Fibroblast of peridontal ligament (primary cell): Measurements from ENCODE around the gene EML6.
"Not testable (repeated sequence)": the region's sequence is repeated elsewhere in the genome, so short reads cannot be mapped to it uniquely, and the experiment has no call there.

Experiments used
- DNase-seq: peaks from one replicate; pipeline ENCODE4 v3.0.0-alpha.2; 2010; ENCODE audit errors: extremely low read depth

EML6 gene

GRCh38 chr2:54845094-54845493 is 121.6 kb downstream of the EML6 start:
- no peak for DNase-seq

DNA sequence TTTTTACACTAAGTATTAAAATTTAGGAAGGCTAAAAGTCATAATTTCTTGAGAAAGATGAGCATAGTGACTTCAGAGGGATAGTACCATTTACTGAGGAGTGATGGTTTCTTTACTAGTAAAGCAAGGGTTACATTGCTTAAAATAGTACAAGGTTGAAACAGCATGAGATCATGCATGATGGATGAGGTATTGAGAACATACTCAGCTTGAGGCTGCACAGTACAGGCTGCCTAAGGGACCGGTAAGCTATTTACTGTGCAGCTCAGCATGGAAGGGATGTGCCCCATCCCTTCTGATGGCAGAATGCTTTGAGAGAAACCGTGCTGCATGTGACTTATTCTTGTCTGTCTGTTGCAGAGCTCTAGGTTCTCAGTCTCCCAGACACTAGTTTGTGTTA is 122.1 kb downstream of the EML6 start:
- DNase-seq = no peak

- DNase-seq = no peak
Observed at GRCh38 chr2:54850171-54851122, 127.0 kb downstream of the EML6 start.

- DNase-seq = peak; percentile 89
Observed at GRCh38 chr2:54853616-54854310, 130.3 kb downstream of the EML6 start.

- DNase-seq = no peak
Observed at GRCh38 chr2:54855434-54855833, 132.0 kb downstream of the EML6 start.

DNA sequence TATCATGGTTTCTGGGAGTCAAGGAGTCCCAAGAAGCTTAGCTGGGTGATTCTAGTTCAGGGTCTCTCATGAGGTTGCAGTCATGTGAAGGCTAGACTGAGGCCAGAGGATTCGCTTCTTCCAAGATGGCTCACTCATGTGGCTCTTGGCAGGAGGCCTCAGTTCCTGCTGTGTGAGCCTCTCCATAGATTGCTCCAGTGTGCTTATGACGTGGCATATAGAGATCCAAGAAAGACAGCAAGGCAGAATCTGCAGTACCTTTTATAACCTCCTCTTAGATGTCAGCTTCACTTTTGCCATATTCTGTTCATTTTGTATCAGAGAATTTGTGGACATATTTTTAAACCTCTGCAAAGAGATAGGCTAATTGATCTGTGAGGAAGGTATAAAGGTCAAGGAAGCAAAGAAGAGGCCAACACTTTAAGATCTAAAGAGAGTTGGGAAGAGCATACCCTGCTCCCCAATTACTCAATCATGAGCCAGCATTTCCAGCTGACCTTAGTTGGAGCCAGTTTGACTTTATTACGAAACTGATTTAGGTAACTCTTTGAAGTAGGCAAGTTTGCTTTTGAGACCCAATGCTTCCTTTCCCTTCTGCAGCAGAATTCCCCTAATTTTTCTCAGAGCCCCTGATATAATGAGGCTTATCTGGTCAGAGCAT is 134.7 kb downstream of the EML6 start:
- DNase-seq = no peak

DNA sequence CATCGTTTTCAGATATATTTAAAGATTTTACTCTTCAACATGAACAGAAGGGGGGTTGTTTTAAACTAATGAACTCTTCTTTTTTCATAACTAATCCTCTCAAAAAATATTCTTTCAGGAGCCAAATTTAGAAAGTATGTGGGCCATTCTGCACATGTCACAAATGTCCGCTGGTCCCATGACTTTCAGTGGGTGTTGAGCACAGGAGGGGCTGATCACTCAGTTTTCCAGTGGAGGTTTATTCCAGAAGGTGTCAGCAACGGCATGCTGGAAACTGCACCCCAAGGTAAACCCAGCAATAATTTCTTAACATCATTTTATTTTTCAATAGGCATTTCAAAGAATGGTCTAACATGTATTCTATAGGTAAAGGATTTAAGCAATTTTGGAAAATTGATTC is 136.0 kb downstream of the EML6 start:
- DNase-seq = no peak

GRCh38 chr2:54859997-54860701 is 136.7 kb downstream of the EML6 start:
- peak; percentile 48 for DNase-seq

GRCh38 chr2:54862229-54862628 is 138.8 kb downstream of the EML6 start:
- no peak for DNase-seq

DNA sequence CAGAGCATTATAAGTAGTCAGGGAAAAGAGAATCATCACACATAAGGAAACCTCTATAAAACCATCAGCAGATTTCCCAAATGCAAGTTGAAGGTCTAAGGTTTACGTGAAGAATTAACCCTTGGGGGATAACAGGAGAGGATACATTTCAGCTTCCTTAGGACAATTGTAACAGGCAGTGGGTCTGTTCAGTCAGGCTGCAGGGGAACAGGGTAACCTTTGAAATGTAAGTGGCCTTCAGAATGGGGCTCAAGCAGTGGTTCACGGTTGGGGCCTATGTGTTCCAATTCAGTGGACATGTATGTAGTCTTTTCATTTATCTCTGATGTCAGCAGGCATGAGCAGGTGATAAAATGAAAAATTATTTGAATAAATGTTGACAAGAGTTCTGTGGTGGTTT is 139.3 kb downstream of the EML6 start:
- no peak for DNase-seq

- no peak for DNase-seq
Observed at GRCh38 chr2:54863660-54864059, 140.2 kb downstream of the EML6 start.

- no peak for DNase-seq
Observed at GRCh38 chr2:54864096-54864495, 140.6 kb downstream of the EML6 start.

DNA sequence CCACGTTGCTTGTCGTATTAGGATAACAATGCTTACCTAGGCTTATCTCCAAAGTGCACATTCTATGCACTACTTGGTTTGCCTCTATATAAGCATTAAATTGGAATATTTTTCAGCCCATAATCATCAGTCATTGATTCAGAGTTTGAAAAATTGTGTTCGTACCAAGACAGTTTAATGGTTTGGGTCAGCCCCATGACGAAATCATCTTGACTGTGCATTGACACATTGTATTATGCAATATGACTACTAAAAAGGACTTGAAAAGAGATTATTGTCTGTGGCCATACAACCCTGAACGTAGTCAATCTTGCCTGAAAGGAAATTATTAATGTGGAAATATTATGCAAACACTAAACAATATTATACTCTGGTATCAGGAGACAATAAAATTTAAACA is 141.3 kb downstream of the EML6 start:
- no peak for DNase-seq

DNA sequence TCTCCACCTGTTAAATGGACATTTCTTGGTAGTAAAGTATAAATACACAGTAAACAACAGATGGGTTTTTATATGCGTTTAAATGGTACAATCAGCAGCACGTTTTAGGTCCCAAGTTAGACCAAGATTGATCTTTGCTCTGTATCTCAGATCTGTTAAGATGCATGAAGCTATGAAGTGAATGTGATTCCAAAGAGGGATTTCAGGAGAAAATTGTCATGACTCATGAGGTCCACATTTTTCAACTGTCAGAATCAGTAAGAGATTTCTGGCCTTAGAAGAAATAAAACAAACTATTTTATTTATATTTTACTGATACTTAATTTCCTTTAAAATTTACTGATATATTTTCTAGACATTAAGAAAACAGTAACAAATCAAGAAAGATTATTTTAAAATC is 142.7 kb downstream of the EML6 start:
- peak; percentile 14 for DNase-seq

DNA sequence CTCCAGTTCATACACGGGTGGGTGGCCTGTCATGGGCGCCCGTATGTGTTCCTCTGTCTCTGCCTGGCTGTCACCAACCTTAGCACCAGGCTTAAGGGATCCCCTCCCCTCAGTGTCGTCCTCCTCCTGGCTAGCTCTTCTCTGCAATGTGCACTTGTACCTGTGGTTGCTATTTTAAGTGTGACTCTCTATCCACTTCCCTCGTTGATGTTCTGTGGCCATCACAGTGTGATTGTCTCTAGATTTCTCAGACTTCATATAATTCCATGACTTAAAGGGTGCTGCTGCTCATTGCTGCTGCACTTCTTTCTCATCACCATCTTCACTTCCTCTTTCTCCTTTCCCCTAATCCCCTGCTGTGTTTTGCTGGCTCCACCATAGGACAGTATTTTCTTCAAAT is 143.4 kb downstream of the EML6 start:
- DNase-seq = no peak

DNA sequence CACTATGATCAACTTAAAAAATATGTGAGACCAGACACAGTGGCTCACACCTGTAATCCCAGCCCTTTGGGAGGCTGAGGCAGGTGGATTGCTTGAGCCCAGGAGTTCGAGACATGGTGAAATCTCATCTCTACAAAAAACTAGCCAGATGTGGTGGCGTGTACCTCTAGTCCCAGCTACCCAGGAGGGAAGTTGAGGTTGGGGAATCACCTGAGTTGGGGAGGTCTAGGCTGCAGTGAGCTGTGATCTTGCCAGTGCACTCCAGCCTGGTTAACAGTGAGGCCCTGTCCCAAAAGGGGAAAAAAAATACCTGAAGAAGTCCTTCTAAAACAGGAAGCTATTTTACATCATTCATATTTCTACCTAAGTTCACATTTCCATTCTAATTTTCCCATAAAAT is 144.0 kb downstream of the EML6 start:
- DNase-seq = no peak

DNA sequence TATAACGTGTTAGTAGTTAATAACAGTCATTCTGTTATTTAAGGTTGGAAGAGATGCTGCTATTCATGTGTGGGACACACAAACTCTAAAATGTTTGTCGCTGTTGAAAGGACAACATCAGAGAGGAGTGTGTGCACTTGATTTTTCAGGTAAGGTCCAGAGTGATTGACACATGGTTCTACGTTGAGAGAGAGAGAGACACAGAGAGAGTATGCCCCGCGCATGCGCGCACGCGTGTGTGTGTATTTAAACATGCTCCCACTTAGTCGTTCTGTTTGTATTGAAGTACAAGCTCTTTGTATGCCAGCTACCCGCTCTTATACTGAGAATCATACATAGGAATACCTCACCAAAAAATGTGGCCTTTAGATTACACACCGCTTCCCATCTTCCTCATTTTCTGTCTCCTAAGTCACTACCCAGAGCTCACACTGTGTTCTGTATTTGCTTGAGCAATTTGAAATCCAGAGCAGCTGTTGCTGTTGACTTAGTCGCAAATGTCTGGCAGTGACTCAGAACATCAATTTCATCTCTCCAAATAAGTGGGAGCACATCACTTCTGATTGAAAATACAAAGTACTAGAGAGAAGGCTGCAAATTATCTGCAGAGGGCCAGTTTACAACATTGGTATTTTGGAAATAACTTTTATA is 148.1 kb downstream of the EML6 start:
- peak; percentile 52 for DNase-seq

GRCh38 chr2:54872780-54873179 is 149.3 kb downstream of the EML6 start:
- no peak for DNase-seq

- not testable (repeated sequence) for DNase-seq
Observed at GRCh38 chr2:54873236-54873635, 149.8 kb downstream of the EML6 start.

DNA sequence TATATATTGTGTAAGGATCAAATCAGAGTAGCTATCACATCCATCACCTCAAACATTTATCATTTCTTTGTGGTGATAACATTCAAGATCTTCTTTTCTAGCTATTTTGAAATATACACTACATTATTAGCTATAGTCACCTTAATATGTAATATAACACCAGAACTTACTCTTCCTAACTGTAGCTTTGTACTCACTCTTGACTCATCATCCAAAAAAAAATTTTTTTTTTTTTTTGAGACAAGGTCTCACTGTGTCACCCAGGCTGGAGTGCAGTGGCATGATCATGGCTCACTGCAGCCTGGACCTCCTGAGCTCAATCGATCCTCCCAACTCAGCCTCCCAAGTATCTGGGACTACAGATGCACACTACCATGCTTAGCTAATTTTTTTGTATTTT is 153.3 kb downstream of the EML6 start:
- DNase-seq = no peak

GRCh38 chr2:54878182-54878581 is 154.7 kb downstream of the EML6 start:
- DNase-seq = no peak
